Mesodermal cell (in vitro differentiated cells): ENCODE measurements around the gene ADAM12.
A peak's percentile ranks its signal among the peaks of the same experiment; 100 is the strongest.

ENCODE experiments used
- H3K27ac ChIP-seq: 2 replicates; pipeline ENCODE4 v1.7.0; 2013; ENCODE audit warnings: mild to moderate bottlenecking, low read depth, low read length, moderate library complexity; ENCODE audit not compliant: severe bottlenecking
- H3K36me3 ChIP-seq: 2 replicates; pipeline ENCODE4 v1.7.1; 2013; ENCODE audit warnings: mild to moderate bottlenecking, low read length, moderate library complexity; ENCODE audit not compliant: control insufficient read depth, insufficient read depth
- H3K4me1 ChIP-seq: one replicate; pipeline ENCODE4 v1.7.1; 2013; ENCODE audit warnings: mild to moderate bottlenecking, low read length; ENCODE audit not compliant: insufficient read depth, control insufficient read depth, poor library complexity, severe bottlenecking
- H3K4me3 ChIP-seq: 2 replicates; pipeline ENCODE4 v1.7.0; 2013; ENCODE audit warnings: low read length, control low read depth, mild to moderate bottlenecking; ENCODE audit not compliant: insufficient read depth, poor library complexity, severe bottlenecking; ENCODE audit errors: extremely low read depth
- H3K9me3 ChIP-seq: 2 replicates; pipeline ENCODE4 v1.7.1; 2013; ENCODE audit warnings: mild to moderate bottlenecking, low read length, moderate library complexity; ENCODE audit not compliant: control insufficient read depth
- WGBS, 2 experiments: methylation state at CpG; one replicate each; pipeline ENCODE4 v1.1.5; 2013; ENCODE audit warnings: missing lambda C conversion rate in 2 of 2; ENCODE audit not compliant: insufficient coverage in 2 of 2; 5-methylcytosine and 5-hydroxymethylcytosine counted together

The ADAM12 gene

GRCh38 chr10:126425032-126425431 lies 36.8 kb upstream of the ADAM12 start:
- Histone ChIP-seq H3K4me3 (no peak overlapping the region), H3K4me1 (peaks cover 3% of the 10 kb centered on the region), H3K27ac (no peak overlapping the region), H3K9me3 (peaks cover 16% of the 10 kb centered on the region), H3K36me3 (no peaks in the 10 kb centered on the region)
- 82 to 100% methylated on average over 2 to 3 of the region's 5 CpGs for WGBS, 2 experiments

- 94 to 95% methylated on average over 5 of the region's 6 CpGs for WGBS, 2 experiments
- no peak overlapping the region for H3K4me3 ChIP-seq
- H3K4me1 ChIP-seq: peaks cover 3% of the 10 kb centered on the region
- H3K9me3 ChIP-seq: peaks cover 16% of the 10 kb centered on the region
- H3K36me3 ChIP-seq: no peaks in the 10 kb centered on the region
- no peak overlapping the region for H3K27ac ChIP-seq
Observed at GRCh38 chr10:126423732-126424491, 35.6 kb upstream of the ADAM12 start.

GRCh38 chr10:126422567-126422966 lies 34.3 kb upstream of the ADAM12 start:
- H3K36me3 ChIP-seq: no peaks in the 10 kb centered on the region
- H3K9me3 ChIP-seq: peaks cover 18% of the 10 kb centered on the region
- 100% methylated on average over 1 of the region's 1 CpG for WGBS, 2 experiments
- peaks cover 3% of the 10 kb centered on the region for H3K4me1 ChIP-seq
- H3K27ac ChIP-seq: no peak overlapping the region
- no peak overlapping the region for H3K4me3 ChIP-seq

GRCh38 chr10:126421756-126422256 lies 33.5 kb upstream of the ADAM12 start:
- Histone ChIP-seq H3K36me3 (no peaks in the 10 kb centered on the region), H3K27ac (peak overlapping the region; percentile 57), H3K4me1 (peaks cover 3% of the 10 kb centered on the region), H3K9me3 (peaks cover 18% of the 10 kb centered on the region), H3K4me3 (no peak overlapping the region)
- 91 to 95% methylated on average over 7 of the region's 10 CpGs for WGBS, 2 experiments

- H3K4me1 ChIP-seq: peaks cover 3% of the 10 kb centered on the region
- 94 to 95% methylated on average over 5 to 9 of the region's 12 CpGs for WGBS, 2 experiments
- H3K4me3 ChIP-seq: no peak overlapping the region
- H3K36me3 ChIP-seq: no peaks in the 10 kb centered on the region
- no peak overlapping the region for H3K27ac ChIP-seq
- peaks cover 18% of the 10 kb centered on the region for H3K9me3 ChIP-seq
Observed at GRCh38 chr10:126420567-126421300, 32.5 kb upstream of the ADAM12 start.

- H3K4me3 ChIP-seq: no peak overlapping the region
- H3K9me3 ChIP-seq: peaks cover 3% of the 10 kb centered on the region
- H3K27ac ChIP-seq: no peak overlapping the region
- no peaks in the 10 kb centered on the region for H3K36me3 ChIP-seq
- 79 to 100% methylated on average over 3 of the region's 4 CpGs for WGBS, 2 experiments
- no peaks in the 10 kb centered on the region for H3K4me1 ChIP-seq
Observed at GRCh38 chr10:126417220-126417825, 29.0 kb upstream of the ADAM12 start.

GRCh38 chr10:126409821-126410220 lies 21.5 kb upstream of the ADAM12 start:
- Histone ChIP-seq H3K9me3 (no peaks in the 10 kb centered on the region), H3K4me3 (no peak overlapping the region), H3K27ac (no peak overlapping the region), H3K36me3 (no peaks in the 10 kb centered on the region), H3K4me1 (no peaks in the 10 kb centered on the region)
- 72 to 86% methylated on average over 5 to 6 of the region's 6 CpGs for WGBS, 2 experiments

GRCh38 chr10:126408953-126409641 lies 20.8 kb upstream of the ADAM12 start:
- 70 to 94% methylated on average over 4 to 7 of the region's 11 CpGs for WGBS, 2 experiments
- Histone ChIP-seq H3K4me3 (no peak overlapping the region), H3K27ac (peak overlapping the region; percentile 51), H3K36me3 (no peaks in the 10 kb centered on the region), H3K4me1 (no peaks in the 10 kb centered on the region), H3K9me3 (no peaks in the 10 kb centered on the region)

- 85 to 92% methylated on average over 1 of the region's 2 CpGs for WGBS, 2 experiments
- Histone ChIP-seq H3K36me3 (no peaks in the 10 kb centered on the region), H3K27ac (no peak overlapping the region), H3K4me3 (no peak overlapping the region), H3K9me3 (no peaks in the 10 kb centered on the region), H3K4me1 (peaks cover 10% of the 10 kb centered on the region)
Observed at GRCh38 chr10:126407831-126408230, 19.6 kb upstream of the ADAM12 start.

GRCh38 chr10:126405239-126405775 lies 17.0 kb upstream of the ADAM12 start:
- Histone ChIP-seq H3K36me3 (no peaks in the 10 kb centered on the region), H3K27ac (no peak overlapping the region), H3K9me3 (no peaks in the 10 kb centered on the region), H3K4me3 (no peak overlapping the region), H3K4me1 (peaks cover 10% of the 10 kb centered on the region)
- 77 to 79% methylated on average over 5 of the region's 6 CpGs for WGBS, 2 experiments
